ENCODE data around the gene FAU.
"Not testable (repeated sequence)": the region's sequence is repeated elsewhere in the genome, so short reads cannot be mapped to it uniquely, and the experiment has no call there.

FAU gene

GRCh38 chr11:65118891-65119669 lies 2.9 kb downstream of the FAU start:
- DNase-seq, result not testable (repeated sequence)

- no peak for DNase-seq
Observed at GRCh38 chr11:65118097-65118837, 3.7 kb downstream of the FAU start.

GRCh38 chr11:65117206-65118096 lies 4.5 kb downstream of the FAU start, which contains the start of gene ZNHIT2:
Gene ZNHIT2, minus strand, starts transcription at chr11:65117701. Its CDS starts 48 bp downstream, at chr11:65117653.
- DNase-seq, result peak; percentile 98

- no peak for DNase-seq
Observed at GRCh38 chr11:65116370-65117205, 5.3 kb downstream of the FAU start.

- no peak for DNase-seq
Observed at GRCh38 chr11:65115361-65116082, 6.4 kb downstream of the FAU start.

- no peak for DNase-seq
Observed at GRCh38 chr11:65114538-65115171, 7.3 kb downstream of the FAU start.

GRCh38 chr11:65113839-65114238 lies 8.1 kb downstream of the FAU start:
- no peak for DNase-seq

GRCh38 chr11:65113361-65113756 lies 8.6 kb downstream of the FAU start:
- no peak for DNase-seq

- peak; percentile 29 for DNase-seq
Observed at GRCh38 chr11:65112546-65113360, 9.2 kb downstream of the FAU start.

GRCh38 chr11:65111744-65112545 lies 10.0 kb downstream of the FAU start, which contains the start of gene TM7SF2:
Gene TM7SF2, plus strand, starts transcription at chr11:65111872. Its CDS starts 144 bp downstream, at chr11:65112016.
- DNase-seq, result peak; percentile 95

- no peak for DNase-seq
Observed at GRCh38 chr11:65111159-65111743, 10.7 kb downstream of the FAU start.

- DNase-seq, result peak; percentile 79
Observed at GRCh38 chr11:65110354-65110861, 11.5 kb downstream of the FAU start.

GRCh38 chr11:65109231-65110198 lies 12.4 kb downstream of the FAU start:
- DNase-seq, result no peak

- no peak for DNase-seq
Observed at GRCh38 chr11:65108469-65109123, 13.3 kb downstream of the FAU start.

- DNase-seq, result no peak
Observed at GRCh38 chr11:65107751-65108468, 14.0 kb downstream of the FAU start.

- no peak for DNase-seq
Observed at GRCh38 chr11:65107078-65107477, 14.9 kb downstream of the FAU start.
